Measurements from ENCODE around the gene FASTK.
"Not testable (repeated sequence)": the region's sequence is repeated elsewhere in the genome, so short reads cannot be mapped to it uniquely, and the experiment has no call there.

Gene FASTK

DNA sequence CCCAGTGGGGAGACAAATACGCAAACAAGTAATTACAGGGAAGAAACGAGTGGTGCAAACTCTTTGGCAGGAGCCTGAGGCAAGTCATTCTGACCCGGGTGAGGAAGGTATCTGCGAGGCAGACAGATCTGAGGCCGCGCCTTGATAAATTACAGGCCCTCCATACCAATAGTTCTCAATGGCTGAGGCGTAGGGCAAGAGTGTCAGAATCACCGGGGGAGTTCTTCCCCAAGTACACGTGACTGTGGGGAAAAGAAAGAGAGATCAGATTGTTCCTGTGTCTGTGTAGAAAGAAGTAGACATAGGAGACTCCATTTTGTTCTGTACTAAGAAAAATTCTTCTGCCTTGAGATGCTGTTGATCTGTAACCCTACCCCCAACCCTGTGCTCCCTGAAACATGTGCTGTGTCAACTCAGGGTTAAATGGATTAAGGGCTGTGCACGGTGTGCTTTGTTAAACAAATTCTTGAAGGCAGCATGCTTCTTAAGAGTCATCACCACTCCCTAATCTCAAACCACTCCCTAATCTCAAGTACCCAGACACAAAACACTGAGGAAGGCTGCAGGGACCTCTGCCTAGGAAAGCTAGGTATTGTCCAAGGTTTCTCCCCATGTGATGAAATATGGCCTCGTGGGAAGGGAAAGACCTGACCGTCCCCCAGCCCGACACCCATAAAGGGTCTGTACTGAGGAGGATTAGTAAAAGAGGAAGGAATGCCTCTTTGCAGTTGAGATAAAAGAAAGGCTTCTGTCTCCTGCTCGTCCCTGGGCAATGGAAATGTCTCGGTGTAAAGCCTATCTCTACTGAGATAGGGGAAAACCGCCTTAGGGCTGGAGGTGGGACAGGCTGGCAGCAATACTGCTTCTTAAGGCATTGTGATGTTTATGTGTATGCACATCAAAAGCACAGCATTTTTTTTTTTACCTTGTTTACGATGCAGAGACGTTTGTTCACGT lies 53.6 kb downstream of the FASTK start:
- DNase-seq (ENCODE audit: low spot score) = not testable (repeated sequence)

Data from Ammon's horn (tissue), 1 donor.